CD4-positive, alpha-beta memory T cell (primary cell): ENCODE data around the gene VRK2. TPM values are rescaled to one million over a fixed set of nuclear protein-coding genes. Genes with fewer than 3 reads are reported as not detected.
A peak's percentile ranks its signal among the peaks of the same experiment; 100 is the strongest.
"Not testable (repeated sequence)": the region's sequence is repeated elsewhere in the genome, so short reads cannot be mapped to it uniquely, and the experiment has no call there.

Source experiments
- CTCF ChIA-PET: fragments of 350-600 bp; sonication (Branson Sonifier 250); formaldehyde crosslinking; loops from one replicate; lab custom pipeline; 2021; ENCODE audit warnings: inconsistent platforms; ENCODE audit not compliant: partially characterized antibody; lab: Charles Lee
- POLR2A ChIA-PET: fragments of 350-600 bp; sonication (Branson Sonifier 250); formaldehyde crosslinking; loops from one replicate; lab custom pipeline; 2021; ENCODE audit not compliant: partially characterized antibody; lab: Charles Lee
- DNase-seq, 5 donors: peaks; one replicate each; pipeline versions ENCODE4 v3.0.0 to v3.0.0-alpha.2; 2020 to 2022; ENCODE audit warnings: mixed read lengths in 1 of 5
- H3K27ac ChIP-seq: one replicate; pipeline ENCODE4 v1.7.0; 2013; ENCODE audit warnings: low read depth, low read length
- H3K27me3 ChIP-seq: 2 replicates; pipeline ENCODE4 v1.7.0; 2013; ENCODE audit warnings: mild to moderate bottlenecking, low read length, moderate library complexity; ENCODE audit not compliant: insufficient read depth
- H3K36me3 ChIP-seq: 2 replicates; pipeline ENCODE4 v1.7.0; 2013; ENCODE audit warnings: mild to moderate bottlenecking, low read length, moderate library complexity; ENCODE audit not compliant: insufficient read depth
- H3K4me1 ChIP-seq: 2 replicates; pipeline ENCODE4 v1.7.0; 2013; ENCODE audit warnings: mild to moderate bottlenecking, low read length, moderate library complexity; ENCODE audit not compliant: insufficient read depth
- H3K4me3 ChIP-seq, 2 donors: one replicate each; pipeline ENCODE4 v1.7.0; 2013; ENCODE audit warnings: low read length in 2 of 2, mild to moderate bottlenecking in 1 of 2
- H3K9me3 ChIP-seq, 2 donors: one replicate each; pipeline ENCODE4 v1.7.0; 2013; ENCODE audit warnings: low read length in 2 of 2, control low read depth in 1 of 2; ENCODE audit not compliant: control insufficient read depth in 1 of 2
- H3K27ac Mint-ChIP-seq, 7 donors: one replicate each; pipeline ENCODE4 v1.8.0; 2020 to 2021; ENCODE audit warnings: mixed read lengths in 7 of 7, mild to moderate bottlenecking in 6 of 7, inconsistent platforms in 3 of 7, moderate library complexity in 3 of 7
- H3K27me3 Mint-ChIP-seq, 2 donors: one replicate each; pipeline ENCODE4 v1.8.0; 2020 to 2021; ENCODE audit warnings: mixed read lengths in 2 of 2
- H3K36me3 Mint-ChIP-seq, 2 donors: one replicate each; pipeline ENCODE4 v1.8.0; 2020 to 2021; ENCODE audit warnings: mixed read lengths in 2 of 2, inconsistent platforms in 1 of 2, mild to moderate bottlenecking in 1 of 2
- H3K4me1 Mint-ChIP-seq, 4 donors: one replicate each; pipeline ENCODE4 v1.8.0; 2020 to 2021; ENCODE audit warnings: mixed read lengths in 4 of 4, mild to moderate bottlenecking in 1 of 4
- H3K4me3 Mint-ChIP-seq, 8 donors: one replicate each; pipeline ENCODE4 v1.8.0; 2020 to 2021; ENCODE audit warnings: mixed read lengths in 8 of 8, mild to moderate bottlenecking in 7 of 8, moderate library complexity in 6 of 8, inconsistent platforms in 3 of 8
- H3K9me3 Mint-ChIP-seq, 8 donors: one replicate each; pipeline ENCODE4 v1.8.0; 2020 to 2021; ENCODE audit warnings: mixed read lengths in 8 of 8, mild to moderate bottlenecking in 5 of 8, inconsistent platforms in 3 of 8, moderate library complexity in 1 of 8
- intact Hi-C: fragments of 100-400 bp; cut with micrococcal nuclease; formaldehyde crosslinking; loops from one replicate; pipeline ENCODE4 v1.15.1; 2023
- polyA plus RNA-seq, 2 donors: library from polyadenylated mRNA; unstranded; fragments of 300-500 nt; fragmentation: Illumina TruSeq; gene quantifications; one replicate each; pipeline ENCODE4 v1.2.3, GENCODE V29; 2021
- total RNA-seq, 2 experiments: library from RNA; stranded (reverse); gene quantifications; one replicate each; pipeline ENCODE4 v1.2.3, GENCODE V29; 2021

VRK2 gene
- total and polyA plus RNA-seq, 4 experiments from 2014 or later = 15.5 to 21.4 (median 18.7) TPM

- intact Hi-C loops = no loop called here
- no peaks in the 10 kb centered on the region for H3K27me3 ChIP-seq
- H3K36me3 Mint-ChIP-seq = peaks cover 36 to 42% of the 10 kb centered on the region in 2 donors
Measured at GRCh38 chr2:58137221-58137620, 90.6 kb downstream of the VRK2 start.

GRCh38 chr2:58137856-58138255 is 91.2 kb downstream of the VRK2 start:
- intact Hi-C loops = no loop called here

More at GRCh38 chr2:58137221-58137620, 90.6 kb downstream of the VRK2 start:
- Histone ChIP-seq H3K36me3 (no peaks in the 10 kb centered on the region), H3K4me3 (no peak overlapping the region), H3K9me3 (no peaks in the 10 kb centered on the region), H3K4me1 (no peaks in the 10 kb centered on the region), H3K27ac (no peak overlapping the region)
- CTCF ChIA-PET = no interaction called here
- H3K4me1 Mint-ChIP-seq = no peaks in the 10 kb centered on the region
- no peak overlapping the region for H3K27ac Mint-ChIP-seq
- no peak for DNase-seq
- H3K4me3 Mint-ChIP-seq = no peak overlapping the region
- no peaks in the 10 kb centered on the region for H3K27me3 Mint-ChIP-seq
- H3K9me3 Mint-ChIP-seq = no peaks in the 10 kb centered on the region
- POLR2A ChIA-PET = no interaction called here

DNA sequence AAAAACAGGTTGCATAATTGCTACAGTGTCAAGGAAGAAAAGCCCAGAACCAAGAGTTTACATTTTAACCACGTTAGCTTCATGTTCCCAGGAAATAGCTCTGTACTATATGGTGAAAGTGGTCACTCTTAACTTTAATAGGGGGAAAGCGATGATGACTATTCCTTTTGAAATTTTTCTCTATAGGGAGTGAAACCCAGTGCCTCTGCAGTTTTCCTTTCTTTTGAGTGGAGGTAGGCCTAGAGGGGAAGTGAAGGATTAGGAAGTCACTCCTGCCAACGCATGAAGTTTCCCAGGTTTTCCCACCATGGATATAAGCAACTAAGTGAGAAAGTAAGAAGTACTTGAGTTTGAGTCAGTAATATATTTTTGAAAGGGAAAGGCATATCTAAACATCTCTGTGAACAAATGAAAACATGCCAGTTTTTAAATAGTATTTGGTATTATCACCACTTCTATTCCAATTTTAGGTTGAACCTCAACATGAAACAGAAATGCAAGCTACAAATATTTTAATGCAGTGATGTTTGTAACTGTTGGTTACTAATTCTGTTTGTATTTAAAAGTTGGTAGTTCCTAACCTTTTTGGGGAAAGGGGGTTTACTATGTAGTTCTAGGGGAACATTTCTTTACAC is 91.9 kb downstream of the VRK2 start:
- POLR2A ChIA-PET = no interaction called here
- Mint-ChIP-seq H3K4me1 (no peaks in the 10 kb centered on the region), H3K36me3 (peaks cover 41 to 42% of the 10 kb centered on the region in 2 donors)

More at GRCh38 chr2:58137856-58138255, 91.2 kb downstream of the VRK2 start:
- Histone ChIP-seq H3K4me1 (no peaks in the 10 kb centered on the region), H3K27ac (no peak overlapping the region), H3K4me3 (no peak overlapping the region), H3K36me3 (no peaks in the 10 kb centered on the region), H3K27me3 (no peaks in the 10 kb centered on the region), H3K9me3 (no peaks in the 10 kb centered on the region)
- DNase-seq = no peak
- no peak overlapping the region for H3K4me3 Mint-ChIP-seq
- H3K36me3 Mint-ChIP-seq = peaks cover 40 to 42% of the 10 kb centered on the region in 2 donors
- H3K9me3 Mint-ChIP-seq = no peaks in the 10 kb centered on the region
- ChIA-PET CTCF (no interaction called here), POLR2A (no interaction called here)
- H3K27ac Mint-ChIP-seq = no peak overlapping the region
- no peaks in the 10 kb centered on the region for H3K27me3 Mint-ChIP-seq
- H3K4me1 Mint-ChIP-seq = no peaks in the 10 kb centered on the region

DNA sequence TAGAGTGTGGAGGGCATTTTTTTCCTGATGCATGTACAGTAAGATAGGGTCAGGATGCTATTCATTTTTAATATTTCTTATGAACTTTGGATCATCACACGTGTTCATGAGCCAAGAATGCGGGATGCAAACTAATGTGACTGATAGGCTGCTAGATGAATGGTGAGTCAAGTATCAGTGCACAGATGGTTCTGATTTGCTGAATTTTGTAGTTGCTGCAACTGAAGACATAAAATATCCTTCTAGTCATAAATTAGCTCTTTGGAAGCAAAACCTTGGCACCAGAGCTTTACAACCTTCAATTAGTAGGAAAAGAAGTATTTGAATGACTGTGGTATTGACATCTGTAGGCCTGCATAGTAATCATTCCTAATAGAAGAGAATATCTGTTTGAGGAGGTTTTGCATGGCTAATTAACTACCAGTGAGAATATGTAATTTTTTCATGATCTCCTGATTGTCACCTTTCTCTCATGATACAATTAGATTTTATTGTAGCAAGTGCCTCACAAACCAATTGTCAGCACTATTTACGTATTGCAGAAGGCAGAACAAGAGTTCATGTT is 94.0 kb downstream of the VRK2 start:
- H3K4me1 ChIP-seq = no peaks in the 10 kb centered on the region
- no peaks in the 10 kb centered on the region for H3K9me3 ChIP-seq
- ChIA-PET POLR2A (no interaction called here), CTCF (no interaction called here)
- no peak overlapping the region for H3K4me3 ChIP-seq
- intact Hi-C loops = no loop called here
- Mint-ChIP-seq H3K4me3 (no peak overlapping the region), H3K27ac (no peak overlapping the region), H3K4me1 (no peaks in the 10 kb centered on the region), H3K27me3 (no peaks in the 10 kb centered on the region), H3K9me3 (no peaks in the 10 kb centered on the region), H3K36me3 (peaks cover 38 to 44% of the 10 kb centered on the region in 2 donors)
- no peak for DNase-seq
- no peaks in the 10 kb centered on the region for H3K36me3 ChIP-seq
- no peak overlapping the region for H3K27ac ChIP-seq
- H3K27me3 ChIP-seq = no peaks in the 10 kb centered on the region

More for the DNA sequence above, 91.9 kb downstream of the VRK2 start:
- intact Hi-C loops = no loop called here
- Histone ChIP-seq H3K27me3 (no peaks in the 10 kb centered on the region), H3K4me1 (no peaks in the 10 kb centered on the region), H3K36me3 (no peaks in the 10 kb centered on the region), H3K27ac (no peak overlapping the region), H3K4me3 (no peak overlapping the region), H3K9me3 (no peaks in the 10 kb centered on the region)
- Mint-ChIP-seq H3K27me3 (no peaks in the 10 kb centered on the region), H3K4me3 (no peak overlapping the region), H3K9me3 (no peaks in the 10 kb centered on the region), H3K27ac (peak overlapping the region in 1 of 7 donors; percentile 2)
- CTCF ChIA-PET = no interaction called here
- DNase-seq = no peak

DNA sequence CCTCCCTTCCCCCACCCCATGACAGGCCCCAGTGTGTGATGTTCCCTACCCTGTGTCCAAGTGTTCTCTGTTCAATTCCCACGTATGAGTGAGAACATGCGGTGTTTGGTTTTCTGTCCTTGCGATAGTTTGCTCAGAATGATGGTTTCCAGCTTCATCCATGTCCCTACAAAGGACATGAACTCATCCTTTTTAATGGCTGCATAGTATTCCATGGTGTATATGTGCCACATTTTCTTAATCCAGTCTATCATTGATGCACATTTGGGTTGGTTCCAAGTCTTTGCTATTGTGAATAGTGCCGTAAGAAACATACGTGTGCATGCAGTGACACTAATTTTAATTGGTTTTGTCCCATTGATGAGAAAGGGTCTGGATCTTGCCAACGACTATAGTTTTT is 99.2 kb downstream of the VRK2 start:
- H3K4me3 Mint-ChIP-seq, H3K27ac Mint-ChIP-seq, intact Hi-C loops, CTCF ChIA-PET, H3K27me3 Mint-ChIP-seq, H3K27me3 ChIP-seq, H3K36me3 ChIP-seq, H3K9me3 ChIP-seq, POLR2A ChIA-PET, H3K9me3 Mint-ChIP-seq, H3K4me3 ChIP-seq, H3K4me1 Mint-ChIP-seq, H3K4me1 ChIP-seq, DNase-seq, H3K27ac ChIP-seq: not testable (repeated sequence)
- H3K36me3 Mint-ChIP-seq = peaks cover 41 to 56% of the 10 kb centered on the region in 2 donors

DNA sequence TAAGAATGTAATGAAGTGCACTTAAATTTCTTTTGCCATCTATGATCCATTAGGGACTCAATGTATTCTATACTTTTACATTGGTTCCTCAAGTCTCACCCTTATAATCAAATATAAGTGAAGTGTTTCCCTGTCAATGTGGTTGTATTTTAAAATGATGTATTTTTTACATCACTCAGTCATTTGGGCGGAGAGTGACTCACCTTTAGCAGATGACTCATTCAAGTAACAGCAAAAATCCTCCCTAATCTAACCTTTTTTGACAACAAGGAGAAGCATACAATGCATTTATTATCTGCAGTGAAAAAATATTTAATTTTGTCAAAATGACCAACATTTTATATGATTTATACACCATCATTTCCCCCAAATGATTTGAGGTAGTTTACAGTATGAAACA is 100.1 kb downstream of the VRK2 start:
- H3K27ac Mint-ChIP-seq = no peak overlapping the region
- H3K36me3 Mint-ChIP-seq = peaks cover 41 to 52% of the 10 kb centered on the region in 2 donors
- ChIA-PET CTCF (no interaction called here), POLR2A (no interaction called here)
- no peak overlapping the region for H3K4me3 Mint-ChIP-seq
- intact Hi-C loops = no loop called here
- H3K27me3 Mint-ChIP-seq = no peaks in the 10 kb centered on the region
- peaks cover 0 to 5% (median 0%) of the 10 kb centered on the region in 8 donors for H3K9me3 Mint-ChIP-seq
- no peaks in the 10 kb centered on the region for H3K27me3 ChIP-seq
- H3K36me3 ChIP-seq = no peaks in the 10 kb centered on the region
- H3K4me1 ChIP-seq = no peaks in the 10 kb centered on the region
- H3K9me3 ChIP-seq = no peaks in the 10 kb centered on the region
- H3K4me1 Mint-ChIP-seq = peaks cover 0 to 8% (median under 1%) of the 10 kb centered on the region in 4 donors
- H3K4me3 ChIP-seq = no peak overlapping the region
- no peak for DNase-seq
- H3K27ac ChIP-seq = no peak overlapping the region

GRCh38 chr2:58155160-58155778 is 108.7 kb downstream of the VRK2 start:
- intact Hi-C loops = no loop called here
- DNase-seq = no peak
- no peak overlapping the region for H3K27ac ChIP-seq
- no peaks in the 10 kb centered on the region for H3K9me3 ChIP-seq
- H3K4me1 ChIP-seq = no peaks in the 10 kb centered on the region
- no peaks in the 10 kb centered on the region for H3K27me3 ChIP-seq
- ChIA-PET POLR2A (no interaction called here), CTCF (no interaction called here)
- peaks cover 0 to 4% (median 0%) of the 10 kb centered on the region in 4 donors for H3K4me1 Mint-ChIP-seq
- no peak overlapping the region for H3K4me3 Mint-ChIP-seq
- no peak overlapping the region for H3K4me3 ChIP-seq
- no peaks in the 10 kb centered on the region for H3K36me3 ChIP-seq
- no peak overlapping the region for H3K27ac Mint-ChIP-seq
- peaks cover 46 to 67% of the 10 kb centered on the region in 2 donors for H3K36me3 Mint-ChIP-seq
- no peaks in the 10 kb centered on the region for H3K27me3 Mint-ChIP-seq
- H3K9me3 Mint-ChIP-seq = peaks cover 0 to 7% (median 0%) of the 10 kb centered on the region in 8 donors
